Esophagus muscularis mucosa (tissue), 4 donors: ENCODE results near the gene VAMP3. TPM values are rescaled to one million over a fixed set of nuclear protein-coding genes. Genes with fewer than 3 reads are reported as not detected.

ENCODE experiments used
- DNase-seq: peaks from one replicate; pipeline ENCODE4 v3.0.0-alpha.2; 2017; ENCODE audit errors: extremely low spot score
- H3K27ac ChIP-seq, 4 donors: fragments of 200-600 bp; sonication (generic); replicated peaks in 1 of 4; 1 replicate in 3 of 4; 2 replicates in 1 of 4; pipeline ENCODE4 v1.5.1; 2016 to 2019; ENCODE audit warnings: mild to moderate bottlenecking in 1 of 4
- H3K27me3 ChIP-seq, 4 donors: fragments of 200-600 bp; sonication (generic); one replicate each; pipeline versions ENCODE4 v1.5.1 to v1.6.0; 2016 to 2019
- H3K36me3 ChIP-seq, 4 donors: fragments of 200-600 bp; sonication (generic); one replicate each; pipeline ENCODE4 v1.5.1; 2016 to 2019
- H3K4me1 ChIP-seq, 4 donors: fragments of 200-600 bp; sonication (generic); one replicate each; pipeline ENCODE4 v1.5.1; 2016 to 2019
- H3K4me3 ChIP-seq, 4 donors: fragments of 200-600 bp; sonication (generic); 1 replicate in 2 of 4; 2 replicates in 2 of 4; pipeline ENCODE4 v1.5.1; 2016 to 2019; ENCODE audit warnings: mild to moderate bottlenecking in 4 of 4, moderate library complexity in 1 of 4
- H3K9me3 ChIP-seq, 4 donors: fragments of 200-600 bp; sonication (generic); 1 replicate in 3 of 4; 2 replicates in 1 of 4; pipeline ENCODE4 v1.5.1; 2016 to 2019
- EP300 ChIP-seq: sonication (generic); formaldehyde crosslinking; IDR thresholded peaks from one replicate; pipeline ENCODE4 v1.6.1; 2017; ENCODE audit warnings: antibody characterized with exemption
- POLR2A ChIP-seq: fragments of 450-650 bp; IDR thresholded peaks from one replicate; pipeline ENCODE4 v1.6.1; 2017; ENCODE audit warnings: antibody characterized with exemption, moderate library complexity, mild to moderate bottlenecking, low read depth
- POLR2AphosphoS5 ChIP-seq, 2 donors: sonication (generic); formaldehyde crosslinking; IDR thresholded peaks; one replicate each; pipeline ENCODE4 v1.6.1; 2017; ENCODE audit warnings: antibody characterized with exemption in 2 of 2
- WGBS: methylation state at CpG from one replicate; pipeline ENCODE4 v1.1.5; 2018; 5-methylcytosine and 5-hydroxymethylcytosine counted together
- intact Hi-C: fragments of 100-400 bp; cut with DNase I; formaldehyde crosslinking; loops from one replicate; pipeline ENCODE4 v1.15.1; 2023
- total RNA-seq, 4 donors: library from RNA; depleted of rRNA; stranded (reverse); fragments of >200 nt; gene quantifications; one replicate each; pipeline versions ENCODE4 v1.1.0 to v1.2.1, GENCODE V29; 2016
- TF ChIP-seq, protein P1 (sequence below), 3 experiments: fragments of 200-600 bp in 2 of 3; fragments of 450-650 bp in 1 of 3; sonication (generic) in 2 of 3; IDR thresholded peaks; one replicate each; pipeline ENCODE4 v1.5.1; 2017 to 2019; ENCODE audit warnings: antibody characterized with exemption in 3 of 3, mild to moderate bottlenecking in 2 of 3, moderate library complexity in 1 of 3

The VAMP3 gene
- total RNA-seq, 4 donors from 2014 or later, result 90.3 to 114 (median 99.5) TPM

DNA sequence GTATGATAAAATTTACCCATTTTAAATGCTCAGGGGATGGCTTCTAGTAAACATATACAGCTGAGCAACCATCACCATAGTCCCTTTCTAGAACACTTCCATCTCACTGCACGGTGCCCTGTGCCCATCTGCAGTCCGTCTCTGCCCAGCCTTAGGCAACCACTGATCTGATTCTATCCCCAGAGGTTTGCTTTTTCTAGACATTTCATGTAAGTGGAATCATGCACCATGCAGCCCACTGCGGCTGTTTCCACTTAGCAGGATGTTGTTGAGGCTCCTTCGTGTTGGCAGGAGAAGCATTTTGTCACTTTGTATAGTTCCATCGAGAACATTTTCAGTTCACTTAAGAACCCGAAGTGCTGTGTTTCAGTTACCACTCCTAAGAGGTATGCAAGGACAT lies 27.8 kb upstream of the VAMP3 start:
- Histone ChIP-seq H3K27ac (no peak overlapping the region), H3K4me1 (no peaks in the 10 kb centered on the region), H3K4me3 (no peak overlapping the region), H3K36me3 (peaks cover 0 to 22% (median 11%) of the 10 kb centered on the region in 4 donors), H3K27me3 (no peaks in the 10 kb centered on the region), H3K9me3 (no peaks in the 10 kb centered on the region)
- peak; percentile 82 for DNase-seq
- intact Hi-C loops, result no loop called here
- WGBS, result 91% methylated on average over 6 of the region's 6 CpGs
- TF ChIP-seq POLR2AphosphoS5 (IDR thresholded peaks at IDR 0.05), result no peak

DNA sequence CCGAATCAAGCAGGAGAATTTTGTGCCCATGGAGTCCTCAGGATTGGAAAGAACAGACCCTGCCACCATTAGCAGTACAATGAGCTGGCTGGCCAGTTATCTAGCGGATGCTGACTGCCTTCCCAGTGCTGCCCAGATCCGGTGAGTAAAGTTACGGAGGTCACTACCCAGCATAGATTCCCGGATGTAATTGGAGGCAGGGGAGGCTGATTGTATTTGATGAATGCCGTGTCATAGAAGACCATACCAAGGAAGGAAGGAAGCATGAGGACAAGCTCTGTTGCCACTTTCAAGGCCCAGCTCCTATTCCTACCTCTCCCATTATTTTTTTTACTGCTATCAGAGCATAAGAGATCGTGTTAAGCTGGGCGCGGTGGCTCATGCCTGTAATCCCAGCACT lies 26.2 kb upstream of the VAMP3 start:
- 94% methylated on average over 9 of the region's 9 CpGs for WGBS
- Histone ChIP-seq H3K4me1 (no peaks in the 10 kb centered on the region), H3K36me3 (peaks cover 0 to 15% (median 7%) of the 10 kb centered on the region in 4 donors), H3K27ac (no peak overlapping the region), H3K27me3 (no peaks in the 10 kb centered on the region), H3K4me3 (no peak overlapping the region), H3K9me3 (no peaks in the 10 kb centered on the region)
- intact Hi-C loops, result no loop called here
- peak; percentile 66 for DNase-seq
- TF ChIP-seq, protein P1, sequence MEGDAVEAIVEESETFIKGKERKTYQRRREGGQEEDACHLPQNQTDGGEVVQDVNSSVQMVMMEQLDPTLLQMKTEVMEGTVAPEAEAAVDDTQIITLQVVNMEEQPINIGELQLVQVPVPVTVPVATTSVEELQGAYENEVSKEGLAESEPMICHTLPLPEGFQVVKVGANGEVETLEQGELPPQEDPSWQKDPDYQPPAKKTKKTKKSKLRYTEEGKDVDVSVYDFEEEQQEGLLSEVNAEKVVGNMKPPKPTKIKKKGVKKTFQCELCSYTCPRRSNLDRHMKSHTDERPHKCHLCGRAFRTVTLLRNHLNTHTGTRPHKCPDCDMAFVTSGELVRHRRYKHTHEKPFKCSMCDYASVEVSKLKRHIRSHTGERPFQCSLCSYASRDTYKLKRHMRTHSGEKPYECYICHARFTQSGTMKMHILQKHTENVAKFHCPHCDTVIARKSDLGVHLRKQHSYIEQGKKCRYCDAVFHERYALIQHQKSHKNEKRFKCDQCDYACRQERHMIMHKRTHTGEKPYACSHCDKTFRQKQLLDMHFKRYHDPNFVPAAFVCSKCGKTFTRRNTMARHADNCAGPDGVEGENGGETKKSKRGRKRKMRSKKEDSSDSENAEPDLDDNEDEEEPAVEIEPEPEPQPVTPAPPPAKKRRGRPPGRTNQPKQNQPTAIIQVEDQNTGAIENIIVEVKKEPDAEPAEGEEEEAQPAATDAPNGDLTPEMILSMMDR (IDR thresholded peaks at IDR 0.05), result no peak
- no peak for TF ChIP-seq POLR2AphosphoS5 (IDR thresholded peaks at IDR 0.05)
- no peak for TF ChIP-seq POLR2A
- no peak for TF ChIP-seq EP300

GRCh38 chr1:7745783-7746182 lies 25.3 kb upstream of the VAMP3 start:
- no peak for DNase-seq
- H3K27me3 ChIP-seq, result no peaks in the 10 kb centered on the region
- 89% methylated on average over 10 of the region's 10 CpGs for WGBS

DNA sequence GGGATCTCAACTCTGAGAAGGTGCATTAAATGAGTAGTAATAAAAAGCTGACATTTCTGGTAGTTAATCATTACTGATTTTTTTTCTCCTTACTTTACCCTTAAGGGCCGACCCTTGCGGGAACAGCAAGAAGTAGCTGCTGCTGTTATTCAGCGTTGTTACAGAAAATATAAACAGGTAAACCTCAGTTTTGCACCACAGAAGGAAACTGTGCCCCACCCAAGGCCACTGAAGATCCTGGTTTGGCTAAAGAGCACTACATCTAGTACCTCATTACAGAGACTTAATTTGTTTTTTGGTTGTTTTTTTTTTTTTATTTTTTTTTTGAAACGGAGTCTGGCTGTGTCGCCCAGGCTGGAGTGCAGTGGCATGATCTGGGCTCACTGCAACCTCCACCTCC lies 23.5 kb upstream of the VAMP3 start:
- H3K9me3 ChIP-seq, result no peaks in the 10 kb centered on the region
- H3K4me1 ChIP-seq, result peaks cover 0 to 8% (median 6%) of the 10 kb centered on the region in 4 donors
- H3K27me3 ChIP-seq, result no peaks in the 10 kb centered on the region
- no peak overlapping the region for H3K27ac ChIP-seq
- H3K36me3 ChIP-seq, result peaks cover 0 to 17% (median 7%) of the 10 kb centered on the region in 4 donors
- intact Hi-C loops, result no loop called here
- no peak overlapping the region for H3K4me3 ChIP-seq
- DNase-seq, result no peak
- TF ChIP-seq, protein P1 (IDR thresholded peaks at IDR 0.05), result no peak
- TF ChIP-seq POLR2AphosphoS5 (IDR thresholded peaks at IDR 0.05) (no peak), POLR2A (no peak), EP300 (no peak)
- WGBS, result 95% methylated on average over 5 of the region's 5 CpGs

More at GRCh38 chr1:7745783-7746182, 25.3 kb upstream of the VAMP3 start:
- peaks cover 0 to 17% (median 7%) of the 10 kb centered on the region in 4 donors for H3K36me3 ChIP-seq
- intact Hi-C loops, result no loop called here
- H3K27ac ChIP-seq, result no peak overlapping the region
- H3K4me3 ChIP-seq, result no peak overlapping the region
- TF ChIP-seq, protein P1 (IDR thresholded peaks at IDR 0.05), result no peak
- H3K9me3 ChIP-seq, result no peaks in the 10 kb centered on the region
- H3K4me1 ChIP-seq, result no peaks in the 10 kb centered on the region

DNA sequence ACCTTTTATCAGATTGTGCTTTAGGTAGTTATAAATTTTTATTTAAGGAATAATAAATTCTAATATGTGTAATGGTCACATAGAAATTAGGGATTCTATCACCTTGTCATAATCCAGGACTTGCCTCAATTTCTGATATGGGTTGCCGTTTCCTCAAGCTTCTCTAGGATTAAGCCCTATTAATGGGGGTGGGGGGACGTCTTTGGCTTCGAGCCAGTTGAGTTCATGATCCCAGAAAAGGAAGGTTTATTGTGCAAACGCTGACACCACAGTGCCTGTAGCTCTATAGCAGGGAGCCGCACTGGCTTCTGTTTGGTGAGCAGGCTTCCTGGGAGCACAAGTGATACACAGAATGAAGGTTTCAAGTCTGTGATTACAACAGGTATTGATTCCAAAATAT lies 22.0 kb upstream of the VAMP3 start:
- TF ChIP-seq POLR2AphosphoS5 (IDR thresholded peaks at IDR 0.05) (no peak), POLR2A (no peak)
- Histone ChIP-seq H3K27me3 (no peaks in the 10 kb centered on the region), H3K4me1 (peaks cover 0 to 15% (median 12%) of the 10 kb centered on the region in 4 donors), H3K4me3 (no peak overlapping the region), H3K36me3 (peaks cover 0 to 17% (median 7%) of the 10 kb centered on the region in 4 donors), H3K9me3 (no peaks in the 10 kb centered on the region), H3K27ac (no peak overlapping the region)
- peak; percentile 60 for DNase-seq
- 54% methylated on average over 5 of the region's 5 CpGs for WGBS
- intact Hi-C loops, result no loop called here

- H3K36me3 ChIP-seq, result peaks cover 0 to 8% (median 2%) of the 10 kb centered on the region in 4 donors
- no peak overlapping the region for H3K27ac ChIP-seq
- no peak for TF ChIP-seq EP300
- TF ChIP-seq POLR2A, result no peak
- TF ChIP-seq, protein P1 (IDR thresholded peaks at IDR 0.05), result no peak
- no peak for TF ChIP-seq POLR2AphosphoS5 (IDR thresholded peaks at IDR 0.05)
- H3K9me3 ChIP-seq, result no peaks in the 10 kb centered on the region
- H3K4me3 ChIP-seq, result no peak overlapping the region
- peaks cover 0 to 15% (median 12%) of the 10 kb centered on the region in 4 donors for H3K4me1 ChIP-seq
- DNase-seq, result no peak
- H3K27me3 ChIP-seq, result no peaks in the 10 kb centered on the region
- intact Hi-C loops, result no loop called here
- WGBS, result 93% methylated on average over 11 of the region's 11 CpGs
Observed at GRCh38 chr1:7751174-7751573, 19.9 kb upstream of the VAMP3 start.
